HG02588 (cell line): ENCODE data around the gene UGCG.
"Not testable (repeated sequence)": the region's sequence is repeated elsewhere in the genome, so short reads cannot be mapped to it uniquely, and the experiment has no call there.

ENCODE experiments used
- ATAC-seq: cut with Tn5 transposase; IDR thresholded peaks from one replicate; pipeline ENCODE4 v1.9.1; 2021; ENCODE audit warnings: mild to moderate bottlenecking, moderate library complexity; ENCODE audit not compliant: unreplicated experiment

The UGCG gene

DNA sequence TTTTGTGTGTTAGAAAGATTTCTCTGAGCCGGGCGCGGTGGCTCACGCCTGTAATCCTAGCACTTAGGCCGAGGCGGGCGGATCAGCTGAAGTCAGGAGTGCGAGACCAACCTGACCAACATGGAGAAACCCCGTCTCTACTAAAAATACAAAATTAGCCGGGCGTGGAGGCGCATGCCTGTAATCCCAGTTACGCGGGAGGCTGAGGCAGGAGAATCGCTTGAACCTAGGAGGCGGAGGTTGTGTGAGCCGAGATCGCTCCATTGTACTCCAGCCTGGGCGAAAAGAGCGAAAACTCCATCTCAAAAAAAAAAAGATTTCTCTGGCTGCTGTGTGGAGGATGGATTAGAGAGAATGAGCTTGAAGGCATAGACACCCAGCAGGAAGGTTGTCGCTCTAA is 51.5 kb downstream of the UGCG start:
- ATAC-seq = not testable (repeated sequence)

DNA sequence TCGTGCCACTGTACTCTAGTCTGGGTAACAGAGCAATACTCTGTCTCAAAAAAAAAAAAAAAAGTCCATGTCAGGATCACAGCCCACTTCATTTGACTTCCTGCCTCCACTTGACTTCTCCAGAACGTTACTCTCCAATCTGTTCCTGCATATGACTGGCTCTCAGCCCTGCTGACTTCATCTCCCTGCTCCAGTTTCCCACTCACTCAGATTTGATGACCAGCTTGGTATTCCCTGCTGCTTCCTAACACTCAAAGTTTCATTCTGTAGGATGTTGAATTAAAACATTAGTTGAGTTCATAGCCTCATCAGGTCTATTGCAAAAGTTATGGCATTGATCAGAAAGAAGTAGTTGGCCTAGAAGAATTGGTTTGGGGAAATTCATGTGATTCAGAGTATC is 52.3 kb downstream of the UGCG start:
- ATAC-seq = no peak

DNA sequence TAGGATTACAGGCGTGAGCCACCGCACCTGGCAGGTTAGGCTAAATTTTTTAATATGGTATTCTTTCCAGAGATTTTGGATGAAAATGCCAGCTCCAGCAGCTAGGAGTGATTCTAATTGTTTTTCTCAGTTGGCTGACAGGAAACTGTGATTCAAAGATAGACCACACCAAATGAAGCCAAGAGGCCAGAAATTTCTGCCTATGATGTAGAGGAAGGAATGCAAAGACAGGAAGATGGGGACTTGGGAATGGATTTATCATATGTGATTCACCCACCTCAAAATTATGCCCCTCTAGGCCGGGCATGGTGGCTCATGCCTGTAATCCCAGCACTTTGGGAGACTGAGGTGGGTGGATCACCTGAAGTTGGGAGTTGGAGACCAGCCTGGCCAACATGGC is 53.3 kb downstream of the UGCG start:
- no peak for ATAC-seq

DNA sequence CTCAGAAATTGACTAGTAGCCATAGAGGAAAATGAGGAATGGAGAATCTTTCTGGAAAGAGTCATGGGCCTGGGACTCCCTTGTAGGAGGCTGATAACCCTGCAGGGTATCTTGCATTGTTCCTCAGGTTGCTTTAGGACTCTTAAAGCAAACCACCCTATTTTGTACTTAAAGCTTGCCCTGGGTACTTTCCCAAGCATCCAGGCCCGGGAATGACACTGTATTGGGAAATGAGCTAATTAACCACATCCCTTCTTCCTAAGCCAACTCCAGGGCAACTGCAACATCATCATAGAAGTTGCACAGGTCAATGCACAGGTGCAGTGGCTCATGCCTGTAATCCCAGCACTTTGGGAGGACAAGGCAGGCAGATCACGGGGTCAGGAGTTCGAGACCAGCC is 55.9 kb downstream of the UGCG start:
- ATAC-seq = no peak

DNA sequence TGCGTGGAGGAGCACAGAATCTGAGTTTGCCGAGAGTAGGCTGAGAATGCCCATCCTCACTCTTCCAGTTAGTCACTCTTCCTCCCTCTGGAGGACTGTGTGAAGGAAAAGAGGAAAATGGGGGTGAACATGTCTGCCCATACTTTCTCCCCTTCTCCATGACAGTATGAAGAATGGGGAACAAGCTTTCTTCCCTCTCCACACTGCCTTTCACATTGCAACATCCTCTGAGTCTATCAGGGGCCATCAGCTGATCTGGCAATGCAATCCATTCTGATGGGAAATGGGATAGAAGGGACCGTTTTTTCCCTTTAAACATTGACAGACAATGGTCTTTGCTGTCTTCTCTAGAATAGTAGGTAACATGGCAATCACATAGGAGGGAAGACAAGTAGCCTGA is 56.8 kb downstream of the UGCG start:
- no peak for ATAC-seq

DNA sequence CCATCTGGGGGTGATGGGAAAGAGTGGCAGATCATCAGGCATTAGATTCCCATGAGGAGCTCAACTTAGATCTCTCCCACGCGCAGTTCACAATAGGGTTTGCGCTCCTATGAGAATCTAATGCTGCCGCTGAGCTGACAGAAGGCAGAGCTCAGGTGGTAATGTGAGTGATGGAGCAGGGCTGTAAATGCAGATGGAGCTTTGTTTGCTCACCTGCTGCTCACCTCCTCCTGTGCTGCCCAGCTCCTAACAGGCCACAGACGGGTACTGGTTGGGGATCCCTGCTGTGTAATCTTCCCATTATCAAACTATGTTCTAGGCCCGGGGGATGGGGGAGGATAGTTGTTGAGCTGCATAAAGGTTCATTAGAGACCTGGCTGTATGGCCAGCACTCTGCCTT is 58.4 kb downstream of the UGCG start:
- ATAC-seq = no peak

DNA sequence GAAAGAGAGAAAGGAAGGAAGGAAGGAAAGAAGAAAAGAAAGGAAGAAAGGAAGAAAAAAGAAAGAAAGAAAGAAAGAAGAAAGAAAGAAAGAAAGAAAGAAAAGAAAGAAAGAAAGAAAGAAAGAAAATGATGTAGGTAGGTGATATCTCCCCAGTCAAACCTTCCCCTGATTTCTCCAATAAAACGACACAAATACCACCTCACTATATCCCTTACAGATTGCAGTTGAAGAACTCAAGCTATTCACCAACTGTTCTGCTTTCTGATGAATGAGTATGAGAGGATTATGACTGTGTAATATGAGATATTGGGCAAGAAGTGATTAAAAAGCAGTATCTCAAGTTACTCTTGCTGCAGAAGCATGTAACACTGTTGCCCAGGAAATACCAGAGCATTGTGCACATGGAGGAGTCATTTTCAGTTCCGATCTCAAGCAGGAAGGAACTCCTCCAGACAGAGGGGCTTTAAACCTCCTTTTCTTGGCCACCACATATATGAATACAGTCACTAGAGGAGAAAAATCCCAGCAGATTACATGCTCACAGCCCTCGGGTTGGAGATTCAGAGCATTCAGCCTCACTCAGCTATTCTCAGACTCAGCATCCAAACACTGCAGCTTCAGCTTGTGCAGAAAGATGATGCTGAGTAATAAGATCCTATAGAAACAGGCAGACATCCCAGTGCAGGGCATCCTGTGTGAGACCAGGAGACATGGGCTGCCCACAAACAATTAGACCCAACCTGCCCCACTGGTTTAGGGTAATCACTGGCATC is 61.4 kb downstream of the UGCG start:
- ATAC-seq = no peak

DNA sequence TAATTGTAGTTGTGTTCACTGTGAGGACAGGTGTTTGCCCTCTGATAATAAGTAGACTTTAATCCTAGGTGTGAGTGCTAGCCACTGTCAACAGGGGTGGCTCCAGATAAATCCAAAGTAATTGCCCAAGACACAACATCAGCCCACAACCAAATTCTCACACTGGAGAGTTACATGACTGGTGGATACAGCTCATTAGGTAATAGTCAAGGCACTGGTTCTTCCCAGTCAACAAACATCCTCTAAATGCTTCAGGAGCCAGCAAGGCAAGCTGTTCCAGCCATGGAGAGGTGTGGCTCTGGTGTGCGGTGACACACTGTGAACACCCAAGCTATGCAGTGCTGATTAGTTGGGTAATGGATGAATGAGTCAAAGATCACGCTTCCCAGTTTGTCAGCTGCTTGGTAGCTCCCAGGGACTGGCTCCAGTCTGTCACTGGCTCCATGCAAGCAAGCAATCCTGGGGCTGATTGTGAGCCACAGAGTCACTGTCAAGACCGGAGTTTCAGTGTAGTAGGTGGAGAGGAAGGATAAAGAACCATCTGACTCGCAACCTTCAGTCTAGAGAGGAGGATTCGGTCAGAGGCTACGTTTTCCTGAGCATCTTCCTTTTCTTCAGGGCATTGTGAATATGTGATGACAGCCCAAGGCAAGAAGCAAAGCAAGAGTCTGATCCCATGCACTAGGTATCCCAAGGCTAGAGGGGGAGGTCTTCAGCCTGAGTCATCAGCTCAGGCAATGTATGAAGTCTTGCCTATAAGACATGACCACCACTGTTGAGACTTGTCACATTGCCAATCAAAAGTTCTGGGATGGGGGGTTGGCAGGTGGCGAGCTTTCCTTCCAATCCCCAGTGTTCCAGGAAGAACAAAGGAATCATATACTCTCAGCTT is 63.1 kb downstream of the UGCG start:
- ATAC-seq = no peak

DNA sequence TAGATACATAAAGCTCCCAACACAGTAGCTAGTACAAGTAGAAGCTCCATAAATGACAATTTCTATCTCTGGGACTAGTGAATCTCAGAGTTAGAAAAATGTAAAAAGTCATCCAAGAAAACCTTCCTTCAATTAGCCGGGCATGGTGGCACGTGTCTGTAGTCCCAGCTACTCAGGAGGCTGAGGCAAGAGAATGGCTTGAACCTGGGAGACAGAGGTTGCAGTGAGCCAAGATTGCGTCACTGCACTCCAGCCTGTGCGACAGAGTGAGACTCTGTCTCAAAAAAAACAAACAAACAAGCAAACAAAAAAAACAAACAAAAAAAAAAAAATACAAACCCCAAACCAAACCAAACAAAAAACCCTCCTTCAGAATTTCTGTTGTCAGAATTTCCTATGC is 63.9 kb downstream of the UGCG start:
- not testable (repeated sequence) for ATAC-seq

DNA sequence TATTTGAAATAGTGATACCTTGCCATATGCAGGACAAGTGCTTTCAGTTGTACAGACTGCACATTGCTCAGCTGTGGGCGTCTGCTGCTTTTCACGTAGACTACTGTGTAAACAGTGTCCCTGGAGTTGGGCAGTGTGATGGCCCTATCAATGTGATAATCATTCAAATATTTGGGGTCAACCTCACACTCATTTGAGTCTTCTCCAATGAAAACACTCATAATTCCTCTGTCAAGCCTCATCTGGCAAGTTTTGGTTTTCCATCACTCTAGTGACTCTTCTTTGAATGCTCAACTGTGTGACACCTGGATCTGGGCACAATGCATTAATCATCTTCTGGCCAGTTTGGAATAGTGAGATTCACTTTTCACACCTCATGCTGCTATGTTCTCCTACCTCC is 64.4 kb downstream of the UGCG start:
- no peak for ATAC-seq

DNA sequence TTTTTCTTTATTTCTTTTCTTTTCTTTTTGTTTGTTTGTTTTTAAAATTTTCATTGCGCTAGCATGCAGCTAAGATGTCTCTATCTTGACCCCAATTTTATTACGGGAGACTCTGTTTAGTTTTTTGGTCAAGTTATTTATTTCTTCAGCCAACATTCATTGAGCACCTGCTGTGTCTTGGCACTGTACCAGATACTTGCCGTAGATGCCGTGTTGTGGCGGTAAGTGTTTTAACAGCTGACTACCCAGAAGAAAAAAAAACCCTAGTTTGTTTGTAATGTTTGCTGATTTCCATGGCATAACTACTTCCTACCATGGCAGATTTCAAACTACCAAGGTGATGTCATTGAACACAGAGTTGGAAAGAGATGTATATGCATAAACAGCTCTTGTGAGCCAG is 65.0 kb downstream of the UGCG start:
- ATAC-seq = no peak

DNA sequence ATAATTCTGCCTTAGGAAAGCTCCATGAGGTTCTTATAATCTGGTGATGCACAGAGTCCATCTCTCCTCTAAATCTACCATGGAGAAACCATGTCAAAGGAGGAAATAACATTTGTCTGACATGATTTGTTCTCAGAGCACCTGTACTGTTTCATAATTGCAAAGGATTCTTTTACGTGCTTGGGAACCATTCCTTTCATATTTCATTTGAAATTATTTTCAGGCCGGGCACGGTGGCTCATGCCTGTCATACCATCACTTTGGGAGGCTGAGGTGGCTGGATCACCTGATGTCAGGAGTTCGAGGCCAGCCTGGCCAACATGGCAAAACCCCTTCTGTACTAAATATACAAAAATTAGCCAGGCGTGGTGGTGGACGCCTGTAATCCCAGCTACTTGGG is 65.4 kb downstream of the UGCG start:
- ATAC-seq = no peak

DNA sequence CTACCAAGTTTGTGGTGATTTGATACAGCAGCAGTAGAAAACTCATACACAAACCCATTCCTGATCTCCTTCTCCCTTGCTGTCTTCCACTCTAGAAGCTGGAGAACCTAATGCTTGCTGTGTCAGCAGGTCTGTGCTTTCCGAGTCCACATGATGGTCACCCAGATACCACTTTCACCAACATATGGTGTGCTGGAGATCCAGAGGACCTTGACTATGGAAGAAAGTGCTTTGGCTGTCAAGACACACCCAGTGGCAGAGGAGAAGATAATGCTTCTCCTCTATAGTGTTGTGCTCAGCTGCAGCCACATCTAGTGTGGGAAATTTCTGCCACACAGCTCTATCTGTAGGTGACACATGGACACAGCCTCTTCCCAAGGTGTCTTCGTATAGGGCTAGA is 67.4 kb downstream of the UGCG start:
- ATAC-seq = no peak

DNA sequence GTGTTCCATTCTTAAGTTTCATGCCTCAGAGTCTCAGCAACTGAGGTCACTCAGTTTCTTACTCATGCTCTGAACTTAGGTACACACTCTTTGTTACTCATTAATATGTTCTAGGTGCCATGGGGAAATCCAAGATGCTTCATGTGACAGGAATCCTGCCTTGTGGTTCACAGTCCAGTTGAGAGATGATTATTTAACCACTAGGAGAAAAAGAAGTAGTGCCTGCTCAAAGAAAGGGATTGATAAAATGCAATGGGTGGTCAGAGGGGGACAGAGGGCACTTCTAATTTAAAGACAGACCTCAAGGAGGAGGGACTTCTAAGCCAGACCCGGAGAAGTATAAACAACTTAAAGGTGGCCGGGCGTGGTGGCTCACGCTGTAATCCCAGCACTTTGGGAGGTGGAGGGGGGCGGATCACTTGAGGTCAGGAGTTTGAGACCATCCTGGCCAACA is 69.0 kb downstream of the UGCG start:
- peak; percentile 82 for ATAC-seq

DNA sequence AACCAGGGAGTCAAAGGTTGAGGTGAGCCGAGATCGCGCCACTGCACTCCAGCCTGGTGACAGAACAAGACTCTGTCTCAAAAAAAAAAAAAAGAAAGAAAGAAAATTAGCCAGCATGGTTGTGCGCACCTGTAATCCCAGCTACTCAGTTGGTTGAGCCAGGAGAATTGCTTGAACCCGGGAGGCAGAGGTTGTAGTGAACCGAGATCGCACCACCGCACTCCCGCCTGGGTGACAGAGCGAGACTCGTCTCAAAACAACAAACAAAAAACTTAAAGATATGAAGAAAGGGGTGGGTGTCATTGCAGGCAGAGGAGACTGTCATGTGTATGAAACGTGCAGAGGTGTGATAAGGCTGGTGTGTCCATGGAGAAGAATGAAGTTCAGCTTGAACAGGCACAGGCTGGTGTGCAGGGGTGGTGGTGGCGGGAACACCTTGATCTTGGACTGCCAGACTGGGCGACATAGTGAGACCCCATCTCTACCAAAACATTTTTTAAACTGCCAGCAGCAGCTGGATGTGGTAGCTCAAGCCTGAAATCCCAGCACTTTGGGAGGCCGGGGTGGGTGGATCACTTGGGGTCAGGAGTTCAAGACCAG is 69.6 kb downstream of the UGCG start:
- ATAC-seq = no peak

DNA sequence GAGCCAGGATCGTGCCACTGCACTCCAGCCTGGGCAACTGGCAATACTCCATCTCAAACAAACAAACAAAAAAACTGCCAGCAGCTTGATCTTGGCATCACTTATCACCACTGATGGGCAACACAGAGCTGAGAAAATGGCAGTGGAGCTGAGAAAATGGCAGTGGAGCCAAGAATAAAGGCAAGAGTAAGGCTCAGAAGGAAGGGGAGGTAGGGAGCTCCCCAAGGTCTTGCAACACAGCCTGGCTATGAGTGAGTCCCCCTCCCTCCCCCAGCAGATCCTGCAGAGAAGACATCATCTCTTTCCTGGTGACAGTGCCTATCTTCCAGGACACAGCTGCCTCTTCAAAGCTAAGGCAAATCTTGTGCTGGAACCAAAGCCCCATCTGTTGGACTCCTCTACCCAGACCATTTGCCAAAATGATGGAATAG is 70.3 kb downstream of the UGCG start:
- no peak for ATAC-seq

DNA sequence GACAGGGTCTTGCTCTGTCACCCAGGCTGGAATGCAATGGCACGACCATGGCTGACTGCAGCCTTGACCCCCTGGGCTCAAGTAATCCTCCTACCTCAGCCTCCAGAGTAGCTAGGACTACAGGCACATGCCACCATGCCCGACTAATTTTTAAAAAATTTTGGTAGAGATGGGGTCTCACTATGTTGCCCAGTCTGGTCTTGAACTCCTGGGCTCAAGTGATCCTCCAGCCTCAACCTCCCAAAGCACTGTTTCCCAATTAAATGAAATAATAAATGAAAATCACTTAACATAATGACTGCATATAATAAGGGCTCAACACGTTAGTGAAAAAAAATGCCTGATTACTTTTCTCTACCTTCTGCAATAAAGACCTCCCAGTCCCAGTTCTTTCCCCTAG is 71.0 kb downstream of the UGCG start:
- ATAC-seq = no peak

DNA sequence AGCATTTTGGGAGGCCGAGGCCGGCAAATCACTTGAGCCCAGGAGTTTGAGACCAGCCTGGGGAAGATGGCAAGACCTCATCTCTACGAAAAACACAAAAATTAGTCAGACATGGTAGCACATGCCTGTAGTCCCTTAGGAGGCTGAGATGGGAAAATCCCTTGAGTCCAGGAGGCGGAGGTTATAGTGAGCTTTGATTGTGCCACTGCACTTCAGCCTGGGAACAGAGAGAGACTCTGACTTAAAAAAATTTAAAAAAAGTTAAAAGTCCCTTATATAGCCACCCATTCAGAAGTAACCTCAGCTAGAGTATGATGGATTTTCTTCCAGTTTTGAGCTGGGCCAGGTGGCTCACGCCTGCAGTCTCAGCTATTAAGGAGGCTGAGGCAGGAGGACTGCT is 72.4 kb downstream of the UGCG start:
- ATAC-seq = no peak

DNA sequence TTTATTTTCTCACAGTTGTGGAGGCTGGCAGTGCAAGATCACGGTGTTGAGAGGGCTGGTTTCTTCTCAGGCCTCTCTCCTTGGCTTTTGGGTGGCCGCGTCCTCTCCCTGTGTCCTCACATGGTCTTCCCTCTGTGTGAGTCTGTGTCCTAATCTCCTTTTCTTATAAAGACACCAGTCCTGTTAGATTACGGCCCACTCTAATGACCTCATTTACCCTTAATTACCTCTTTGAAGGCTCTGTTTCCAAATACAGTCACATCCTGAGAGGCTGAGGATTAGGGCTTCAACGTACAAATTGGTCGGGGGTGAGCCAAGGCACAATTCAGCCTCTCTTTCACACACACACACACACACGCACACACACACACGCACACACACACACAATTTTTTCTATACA is 73.0 kb downstream of the UGCG start:
- no peak for ATAC-seq

DNA sequence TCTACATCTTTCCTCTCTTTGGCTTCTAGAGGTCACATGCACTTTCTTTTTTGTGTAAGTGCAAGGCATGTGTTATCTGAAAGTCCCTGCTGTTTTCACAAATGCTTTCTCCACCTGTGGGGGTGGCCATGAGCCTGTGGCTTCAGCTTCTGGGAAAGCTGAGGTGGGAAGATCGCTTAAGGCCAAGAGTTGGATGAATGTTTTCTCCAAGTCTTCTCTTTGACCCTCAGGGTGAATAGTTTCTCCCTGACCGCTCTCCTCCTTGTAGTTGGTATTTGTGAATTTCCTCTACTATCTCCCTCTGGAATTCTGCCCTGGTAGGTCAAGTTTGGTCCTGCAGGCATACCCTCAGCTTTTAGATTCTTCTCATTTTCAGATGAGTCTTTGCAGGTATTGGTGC is 74.2 kb downstream of the UGCG start:
- no peak for ATAC-seq

DNA sequence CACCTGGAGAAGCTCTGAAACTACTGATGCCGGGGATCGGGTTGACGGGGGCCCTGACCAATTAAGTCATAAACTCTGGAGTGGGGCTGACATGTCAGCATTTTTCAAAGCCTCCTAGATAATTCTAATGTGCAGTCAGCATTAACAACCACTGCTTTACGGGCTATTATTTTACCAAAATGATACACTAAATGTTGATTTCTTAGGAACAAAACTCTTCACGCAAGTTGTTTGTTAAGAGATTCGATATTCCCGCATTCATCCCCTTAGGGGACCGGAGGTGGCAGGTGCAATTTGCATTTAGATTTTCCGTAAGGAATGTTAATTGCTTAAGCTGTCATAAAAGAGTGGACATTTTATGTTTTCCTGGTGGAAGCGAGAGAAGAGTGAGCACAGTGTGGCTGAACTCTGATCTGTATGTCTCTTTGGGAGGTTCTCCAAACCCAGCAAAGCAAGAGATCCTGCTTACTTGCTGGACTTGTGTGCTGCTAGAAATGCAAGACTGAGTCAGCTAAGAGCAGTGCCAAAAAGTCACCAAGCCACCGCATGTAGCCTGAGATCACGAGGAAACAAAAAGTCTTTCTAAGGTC is 77.6 kb downstream of the UGCG start:
- no peak for ATAC-seq
